Bone marrow (tissue), 2 donors: ENCODE results near the gene AGXT.

Experiments
- DNase-seq, 2 donors: peaks; one replicate each; lab custom pipeline; 2025; lab: John Stamatoyannopoulos, UW

AGXT gene

GRCh38 chr2:240869956-240870875 is 1.6 kb downstream of the AGXT start:
- DNase-seq = no peak

GRCh38 chr2:240871071-240871958 is 2.7 kb downstream of the AGXT start:
- no peak for DNase-seq

GRCh38 chr2:240872317-240873097 is 3.9 kb downstream of the AGXT start:
- DNase-seq = no peak

- no peak for DNase-seq
These were observed 4.6 kb downstream of the AGXT start for GRCh38 chr2:240873098-240873788.

- no peak for DNase-seq
These were observed 5.4 kb downstream of the AGXT start for GRCh38 chr2:240873805-240874714.

GRCh38 chr2:240874715-240875227 is 6.1 kb downstream of the AGXT start:
- no peak for DNase-seq

GRCh38 chr2:240875228-240876034 is 6.8 kb downstream of the AGXT start:
- DNase-seq = no peak

- no peak for DNase-seq
These were observed 7.4 kb downstream of the AGXT start for GRCh38 chr2:240876035-240876474.

- DNase-seq = no peak
These were observed 8.0 kb downstream of the AGXT start for GRCh38 chr2:240876475-240877251.

- no peak for DNase-seq
These were observed 9.1 kb downstream of the AGXT start for GRCh38 chr2:240877460-240878340.

GRCh38 chr2:240878341-240878936 is 9.8 kb downstream of the AGXT start:
- DNase-seq = no peak

- no peak for DNase-seq
These were observed 10.5 kb downstream of the AGXT start for GRCh38 chr2:240879105-240879504.

GRCh38 chr2:240881913-240882312 is 13.3 kb downstream of the AGXT start:
- DNase-seq = no peak

GRCh38 chr2:240884221-240884620 is 15.6 kb downstream of the AGXT start:
- DNase-seq = no peak

GRCh38 chr2:240884745-240885144 is 16.1 kb downstream of the AGXT start:
- DNase-seq = no peak

GRCh38 chr2:240885566-240885965 is 16.9 kb downstream of the AGXT start:
- no peak for DNase-seq

GRCh38 chr2:240886023-240886565 is 17.5 kb downstream of the AGXT start:
- DNase-seq = peak in 1 of 2 donors; percentile 49
